Loucy (cell line): ENCODE results near the gene XPNPEP1.

Source experiments
- H2AFZ ChIP-seq: fragments of 200-600 bp; sonication (generic); 2 replicates; pipeline ENCODE4 v1.6.0; 2016; ENCODE audit warnings: antibody characterized with exemption, mild to moderate bottlenecking, low read length, moderate library complexity
- H3F3A ChIP-seq: fragments of 200-600 bp; 2 replicates; pipeline ENCODE4 v1.6.0; 2016; ENCODE audit warnings: antibody characterized with exemption, low read depth, mild to moderate bottlenecking
- H3K27me3 ChIP-seq: fragments of 200-600 bp; sonication (generic); 2 replicates; pipeline ENCODE4 v1.6.1; 2014; ENCODE audit warnings: low read length, mild to moderate bottlenecking; ENCODE audit not compliant: insufficient read depth, poor library complexity, severe bottlenecking
- H3K36me3 ChIP-seq: fragments of 200-600 bp; sonication (generic); 2 replicates; pipeline ENCODE4 v1.6.1; 2016; ENCODE audit warnings: low read length; ENCODE audit not compliant: insufficient read depth
- H3K4me1 ChIP-seq: fragments of 200-600 bp; sonication (generic); 2 replicates; pipeline ENCODE4 v1.5.1; 2014; ENCODE audit warnings: low read length, mild to moderate bottlenecking; ENCODE audit not compliant: insufficient read depth, poor library complexity, severe bottlenecking
- H3K4me2 ChIP-seq: fragments of 200-600 bp; sonication (generic); 2 replicates; pipeline ENCODE4 v1.6.0; 2014; ENCODE audit warnings: antibody characterized with exemption, low read length, low read depth, mild to moderate bottlenecking; ENCODE audit not compliant: poor library complexity, severe bottlenecking
- H3K4me3 ChIP-seq: fragments of 200-600 bp; sonication (generic); 2 replicates; pipeline ENCODE4 v1.5.1; 2014; ENCODE audit warnings: low read length, mild to moderate bottlenecking, mixed read lengths; ENCODE audit not compliant: poor library complexity, severe bottlenecking
- H3K79me2 ChIP-seq: fragments of 200-600 bp; sonication (generic); 2 replicates; pipeline ENCODE4 v1.6.1; 2014; ENCODE audit warnings: low read length; ENCODE audit not compliant: insufficient read depth
- H3K9ac ChIP-seq: fragments of 200-600 bp; sonication (generic); 2 replicates; pipeline ENCODE4 v1.6.0; 2014; ENCODE audit warnings: mild to moderate bottlenecking, low read depth, low read length, moderate library complexity; ENCODE audit not compliant: poor library complexity, severe bottlenecking
- H3K9me2 ChIP-seq: fragments of 200-600 bp; sonication (generic); replicated peaks from 2 replicates; pipeline ENCODE4 v1.6.1; 2016; ENCODE audit warnings: low read depth, low read length, mixed read lengths
- H3K9me3 ChIP-seq: fragments of 200-600 bp; sonication (generic); 2 replicates; pipeline ENCODE4 v1.6.1; 2014; ENCODE audit warnings: mild to moderate bottlenecking, antibody characterized with exemption, low read length, low read depth; ENCODE audit not compliant: insufficient read depth
- H4K20me1 ChIP-seq: fragments of 200-600 bp; sonication (generic); 2 replicates; pipeline ENCODE4 v1.6.0; 2014; ENCODE audit warnings: antibody characterized with exemption, low read length, mild to moderate bottlenecking; ENCODE audit not compliant: insufficient read depth, poor library complexity, severe bottlenecking
- CTCF ChIP-seq: fragments of 200-600 bp; sonication (generic); conservative IDR thresholded peaks from 2 replicates; pipeline ENCODE4 v1.5.1; 2014; ENCODE audit warnings: mild to moderate bottlenecking, antibody characterized with exemption, low read length
- EZH2phosphoT487 ChIP-seq: fragments of 200-600 bp; IDR thresholded peaks from 2 replicates; pipeline ENCODE4 v1.6.1; 2018; ENCODE audit warnings: antibody characterized with exemption, mild to moderate bottlenecking, moderate library complexity, borderline replicate concordance

XPNPEP1 gene

GRCh38 chr10:109886037-109886780, 37.1 kb downstream of the XPNPEP1 start:
- H3K4me2 ChIP-seq, result no peak overlapping the region
- no peaks in the 10 kb centered on the region for H3F3A ChIP-seq
- H3K9ac ChIP-seq, result no peak overlapping the region
- no peak overlapping the region for H2AFZ ChIP-seq
- no peaks in the 10 kb centered on the region for H3K9me2 ChIP-seq
- no peak overlapping the region for H3K4me3 ChIP-seq
- no peaks in the 10 kb centered on the region for H4K20me1 ChIP-seq
- TF ChIP-seq EZH2phosphoT487, result no peak
- TF ChIP-seq CTCF, result no peak
- H3K27me3 ChIP-seq, result no peaks in the 10 kb centered on the region
- H3K36me3 ChIP-seq, result peaks cover 97% of the 10 kb centered on the region; the same call in 1 of the 2 replicates
- H3K9me3 ChIP-seq, result no peaks in the 10 kb centered on the region
- H3K79me2 ChIP-seq, result no peaks in the 10 kb centered on the region; the same call in 1 of the 2 replicates
- peaks cover 2% of the 10 kb centered on the region for H3K4me1 ChIP-seq

DNA sequence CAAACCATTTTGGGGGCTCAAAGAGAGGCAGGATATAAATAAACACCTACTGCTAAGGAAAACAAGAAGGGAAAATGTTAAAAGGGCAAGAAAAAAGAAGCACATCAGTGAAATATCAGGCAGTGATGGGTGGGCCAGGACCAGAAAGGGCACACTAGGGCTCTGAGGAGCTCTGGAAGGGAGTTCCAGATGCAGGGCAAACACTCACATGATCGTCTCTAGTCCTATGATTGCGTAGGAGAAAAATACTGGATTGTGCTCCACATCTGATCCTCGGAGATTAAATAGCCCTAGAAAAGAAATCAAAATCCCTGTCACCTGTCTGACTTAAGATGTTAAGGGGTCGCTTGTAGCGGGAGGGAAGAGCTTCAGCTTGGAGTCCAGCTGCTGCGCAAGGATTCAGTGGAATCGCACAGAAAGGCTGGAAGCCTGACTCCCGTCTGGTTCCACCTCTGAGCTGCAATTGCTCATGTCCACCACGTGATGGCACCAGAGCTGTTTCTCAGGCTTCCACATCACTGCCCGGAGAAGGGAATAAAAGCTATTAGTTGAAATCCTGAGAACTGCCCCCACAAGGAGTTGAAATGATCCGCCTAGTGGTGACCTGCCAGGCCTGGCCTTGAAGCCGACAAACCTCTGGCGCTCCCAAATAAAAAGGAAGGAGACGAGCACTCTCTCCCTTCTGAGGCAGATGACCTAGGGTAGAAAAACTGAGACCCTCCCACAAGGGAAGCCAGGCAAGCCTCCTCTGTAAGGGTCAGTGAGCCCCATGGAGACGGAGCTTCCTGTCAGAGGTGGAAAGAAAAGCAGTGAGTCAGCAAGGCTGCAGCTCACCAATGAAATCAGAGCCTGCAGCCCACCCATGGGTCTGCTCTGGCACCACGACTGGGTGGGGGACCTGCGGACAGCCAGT, 39.2 kb downstream of the XPNPEP1 start:
- Histone ChIP-seq H2AFZ (no peak overlapping the region), H3K36me3 (peaks cover 95% of the 10 kb centered on the region; the same call in 1 of the 2 replicates)

More for the DNA sequence above, 39.2 kb downstream of the XPNPEP1 start:
- Histone ChIP-seq H3K4me3 (no peak overlapping the region), H4K20me1 (no peaks in the 10 kb centered on the region), H3K9me2 (no peaks in the 10 kb centered on the region), H3K9me3 (no peaks in the 10 kb centered on the region), H3K9ac (no peak overlapping the region), H3F3A (no peaks in the 10 kb centered on the region), H3K79me2 (no peaks in the 10 kb centered on the region), H3K4me1 (no peaks in the 10 kb centered on the region), H3K27me3 (no peaks in the 10 kb centered on the region), H3K4me2 (no peak overlapping the region)
- peak; percentile 95 for TF ChIP-seq CTCF
- no peak for TF ChIP-seq EZH2phosphoT487
